Hematopoietic multipotent progenitor cell (in vitro differentiated cells): Measurements from ENCODE around the gene CD83. TPM values are rescaled to one million over a fixed set of nuclear protein-coding genes. Genes with fewer than 3 reads are reported as not detected.
A peak's percentile ranks its signal among the peaks of the same experiment; 100 is the strongest.

Experiments used
- DNase-seq, 3 donors: peaks; one replicate each; pipeline ENCODE4 v3.0.0-alpha.2; 2011 to 2015; ENCODE audit warnings: low read depth in 2 of 3, low spot score in 2 of 3
- total RNA-seq: library from RNA; depleted of rRNA; stranded (reverse); fragments of >200 nt; gene quantifications from one replicate; pipeline ENCODE4 v1.2.3, GENCODE V29; 2012

Gene CD83, protein sequence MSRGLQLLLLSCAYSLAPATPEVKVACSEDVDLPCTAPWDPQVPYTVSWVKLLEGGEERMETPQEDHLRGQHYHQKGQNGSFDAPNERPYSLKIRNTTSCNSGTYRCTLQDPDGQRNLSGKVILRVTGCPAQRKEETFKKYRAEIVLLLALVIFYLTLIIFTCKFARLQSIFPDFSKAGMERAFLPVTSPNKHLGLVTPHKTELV
- 5.9 TPM for total RNA-seq

DNA sequence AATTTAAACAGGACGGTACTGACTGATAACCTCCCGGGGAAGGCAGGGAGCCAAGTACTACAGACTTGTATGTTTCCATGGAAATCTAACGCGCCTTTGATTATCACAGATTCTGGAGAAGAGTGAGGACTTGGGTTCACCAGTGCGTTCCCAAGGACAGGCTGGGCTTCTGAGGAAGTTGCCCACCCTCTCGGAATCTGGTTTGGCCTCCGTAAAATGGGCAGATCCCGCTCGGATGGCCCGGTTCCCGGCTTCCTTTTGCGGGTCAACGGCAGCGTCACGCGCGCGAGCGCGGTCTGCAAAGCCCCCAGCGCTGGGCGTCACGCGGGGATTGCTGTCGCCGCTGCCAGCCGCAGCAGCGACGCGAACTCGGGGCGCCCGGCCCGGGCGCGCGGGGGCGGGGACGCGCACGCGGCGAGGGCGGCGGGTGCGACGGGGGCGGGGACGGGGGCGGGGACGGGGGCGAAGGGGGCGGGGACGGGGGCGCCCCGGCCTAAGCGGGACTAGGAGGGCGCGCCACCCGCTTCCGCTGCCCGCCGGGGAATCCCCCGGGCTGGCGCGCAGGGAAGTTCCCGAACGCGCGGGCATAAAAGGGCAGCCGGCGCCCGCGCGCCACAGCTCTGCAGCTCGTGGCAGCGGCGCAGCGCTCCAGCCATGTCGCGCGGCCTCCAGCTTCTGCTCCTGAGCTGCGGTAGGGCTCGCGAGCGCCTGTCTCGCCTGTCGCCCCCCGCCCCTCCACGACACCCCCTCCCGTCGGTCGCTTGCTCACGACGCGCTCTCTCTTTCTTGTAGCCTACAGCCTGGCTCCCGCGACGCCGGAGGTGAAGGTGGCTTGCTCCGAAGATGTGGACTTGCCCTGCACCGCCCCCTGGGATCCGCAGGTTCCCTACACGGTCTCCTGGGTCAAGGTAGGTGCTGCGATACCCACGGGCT lies at the start of gene CD83:
Gene CD83, plus strand, starts transcription at position 615 of the 933 bp plus-strand sequence. Its CDS starts 40 bp downstream, at position 655.
- peak; percentile 88 to 91 (median 89) for DNase-seq

DNA sequence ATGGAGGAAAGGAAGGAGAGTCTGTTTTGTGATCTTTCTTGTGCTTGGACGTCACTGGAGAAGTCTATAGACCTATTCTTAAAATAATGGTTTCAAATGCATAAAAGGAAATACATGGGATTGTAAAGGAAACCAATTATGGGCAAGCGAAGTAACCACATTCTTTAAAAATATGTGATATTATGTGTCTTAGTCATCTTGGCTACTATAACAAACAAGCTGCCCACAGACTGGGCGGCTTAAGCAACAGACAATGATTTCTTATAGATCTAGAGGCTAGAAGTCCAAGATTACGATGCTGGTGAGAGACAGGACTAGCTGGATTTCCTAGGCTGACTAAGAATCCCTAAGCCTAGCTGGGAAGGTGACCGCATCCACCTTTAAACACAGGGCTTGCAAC lies 49.4 kb upstream of the CD83 start:
- peak in 1 of 3 donors; percentile 45 for DNase-seq

DNA sequence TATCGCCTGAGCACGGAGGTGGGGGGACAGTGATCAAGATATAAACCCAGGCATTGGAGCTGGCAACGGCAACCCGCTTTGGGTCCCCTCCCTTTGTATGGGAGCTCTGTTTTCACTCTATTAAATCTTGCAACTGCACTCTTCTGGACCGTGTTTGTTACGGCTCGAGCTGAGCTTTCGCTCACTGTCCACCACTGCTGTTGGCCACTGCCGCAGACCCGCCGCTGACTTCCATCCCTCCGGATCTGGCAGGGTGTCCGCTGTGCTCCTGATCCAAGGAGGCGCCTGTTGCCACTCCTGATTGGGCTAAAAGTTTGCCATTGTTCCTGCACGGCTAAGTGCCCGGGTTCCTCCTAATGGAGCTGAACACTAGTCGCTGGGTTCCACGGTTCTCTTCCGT lies 48.9 kb upstream of the CD83 start:
- DNase-seq, result no peak

DNA sequence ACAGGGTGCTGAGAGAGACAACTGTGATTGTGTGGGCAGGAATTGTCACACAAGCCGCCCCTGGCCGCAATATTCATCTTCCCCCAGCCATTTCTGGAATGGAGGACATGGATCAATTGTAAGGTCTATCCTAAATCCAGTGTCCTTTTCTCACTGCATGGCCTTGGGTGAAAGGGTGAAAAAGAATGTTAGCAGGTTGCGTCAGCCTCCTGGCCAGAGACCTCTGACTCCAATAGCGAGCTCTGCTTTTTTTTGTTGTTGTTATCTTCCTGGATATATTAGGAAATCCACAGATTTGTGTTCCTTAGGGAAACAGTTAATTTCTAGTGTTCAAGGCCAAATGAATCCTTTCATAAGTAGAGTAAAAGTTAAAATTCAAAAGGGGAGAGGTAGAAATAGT lies 47.1 kb upstream of the CD83 start:
- DNase-seq, result no peak

DNA sequence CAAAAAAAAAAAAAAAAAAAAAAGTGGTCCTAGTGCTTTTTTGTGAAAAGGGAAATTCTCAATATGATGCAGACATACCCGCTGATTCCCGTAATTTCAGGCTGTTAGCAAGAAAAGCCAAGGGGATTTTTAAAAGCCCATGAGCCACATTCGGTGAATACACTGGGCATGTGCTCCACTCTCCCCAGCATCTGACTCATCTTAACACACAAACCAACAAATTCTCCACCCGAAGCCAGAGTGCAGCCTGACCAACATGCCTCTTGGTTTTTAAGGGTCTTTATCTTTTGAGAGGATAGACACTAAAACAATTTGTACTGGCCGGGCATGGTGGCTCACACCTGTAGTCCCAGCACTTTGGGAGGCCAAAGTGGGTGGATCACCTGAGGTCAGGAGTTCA lies 45.5 kb upstream of the CD83 start:
- DNase-seq, result no peak

DNA sequence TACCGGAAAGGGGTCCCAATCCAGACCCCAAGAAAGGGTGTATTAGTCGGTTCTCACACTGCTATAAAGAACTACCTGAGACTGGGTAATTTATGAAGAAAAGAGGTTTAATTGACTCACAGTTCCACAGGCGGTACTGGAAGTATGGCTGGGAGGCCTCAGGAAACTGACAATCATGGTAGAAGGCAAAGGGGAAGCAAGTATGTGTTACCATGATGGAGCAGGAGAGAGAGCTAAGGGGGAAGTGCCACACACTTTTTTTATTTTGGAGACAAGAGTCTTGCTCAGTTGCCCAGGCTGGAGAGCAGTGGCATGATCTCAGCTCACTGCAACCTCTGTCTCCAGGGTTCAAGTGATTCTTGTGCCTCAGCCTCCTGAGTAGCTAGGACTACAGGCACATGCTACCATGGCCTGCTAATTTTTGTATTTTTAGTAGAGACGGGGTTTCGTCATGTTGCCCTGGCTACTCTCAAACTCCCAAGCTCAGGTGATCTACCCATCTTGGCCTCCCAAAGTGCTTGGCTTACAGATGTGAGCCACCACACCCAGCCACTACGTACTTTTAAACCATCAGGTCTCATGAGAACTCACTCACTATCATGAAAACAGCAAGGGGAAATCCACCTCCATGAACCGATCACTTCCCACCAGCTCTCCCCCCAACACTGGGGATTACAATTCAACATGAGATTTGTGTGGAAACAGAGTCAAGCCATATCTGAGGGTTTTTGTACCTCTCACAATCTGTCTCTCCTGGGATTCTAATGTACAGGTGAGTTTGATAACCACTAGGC lies 43.8 kb upstream of the CD83 start:
- peak in 1 of 3 donors; percentile 27 for DNase-seq

DNA sequence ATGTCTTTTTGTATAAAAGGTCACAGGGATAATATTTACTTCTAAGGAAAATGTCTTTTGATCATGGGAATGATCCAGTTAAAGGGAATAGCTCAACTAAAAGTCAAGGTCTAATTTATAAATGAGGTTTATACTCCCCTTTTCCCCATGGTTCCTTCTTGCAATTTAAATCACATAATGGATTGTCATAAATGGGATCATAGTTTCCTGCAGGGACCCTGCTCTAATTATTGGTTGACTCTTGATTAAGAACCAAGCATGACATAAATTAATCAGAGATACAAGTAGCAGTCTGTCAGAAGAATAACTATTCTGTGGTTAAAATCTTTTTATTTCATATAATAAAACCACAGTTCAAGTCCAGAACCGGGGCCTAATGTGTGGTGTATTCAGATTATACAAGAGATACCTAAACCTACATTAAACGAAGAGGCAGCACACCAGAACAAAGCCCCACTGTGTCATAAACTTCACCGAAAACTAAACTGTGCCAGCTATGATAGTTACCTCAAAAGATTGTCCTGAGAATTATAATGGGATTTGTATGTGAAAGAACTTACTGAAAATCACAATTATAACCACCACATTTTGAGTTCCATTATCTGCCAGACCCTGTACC lies 43.0 kb upstream of the CD83 start:
- DNase-seq, result no peak

DNA sequence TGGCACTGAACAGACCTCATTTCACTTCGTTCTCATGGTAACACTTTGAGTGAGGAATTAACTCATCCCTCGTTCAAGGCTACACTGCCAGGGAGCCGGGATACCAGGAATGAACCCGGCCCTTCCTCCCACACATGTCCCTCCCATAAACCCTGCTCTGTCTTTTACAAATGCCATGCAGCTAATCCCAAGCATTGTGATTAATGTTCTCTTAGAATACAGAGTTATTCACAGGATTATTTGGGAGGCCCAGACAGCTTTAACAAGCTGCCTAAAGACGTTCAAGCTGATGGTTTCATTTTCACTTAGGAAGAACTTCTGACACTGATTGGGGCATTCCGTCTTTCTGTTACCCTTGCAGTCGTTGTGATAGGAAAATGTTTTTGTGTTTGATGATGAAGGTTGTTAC lies 42.5 kb upstream of the CD83 start:
- peak; percentile 17 to 65 (median 40) for DNase-seq

DNA sequence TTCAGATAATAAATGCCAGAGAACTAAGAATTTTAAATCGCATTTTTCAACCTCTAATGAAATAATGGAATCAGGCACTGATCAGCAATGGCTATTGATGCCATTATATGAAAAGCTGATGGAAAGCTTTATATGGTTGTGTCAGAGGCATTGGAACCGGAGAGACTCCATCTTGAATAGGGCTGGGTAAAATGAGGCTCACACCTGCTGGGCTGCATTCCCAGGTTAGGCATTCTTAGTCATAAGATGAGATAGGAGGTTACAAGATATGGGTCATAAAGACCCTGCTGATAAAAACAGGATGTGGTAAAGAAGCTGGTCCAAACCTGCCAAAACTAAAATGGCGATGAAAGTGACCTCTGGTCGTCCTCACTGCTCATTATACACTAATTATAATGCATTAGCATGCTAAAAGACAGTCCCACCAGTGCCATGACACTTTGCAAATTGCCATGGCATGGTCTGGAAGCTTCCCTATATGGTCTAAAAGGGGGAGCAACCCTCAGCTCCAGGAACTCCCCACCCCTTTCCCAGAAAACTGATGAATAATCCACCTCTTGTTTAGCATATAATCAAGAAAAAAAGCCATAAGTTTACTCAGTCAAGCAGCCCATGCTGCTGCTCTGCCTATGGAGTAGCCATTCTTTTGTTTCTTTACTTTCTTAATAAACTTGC lies 40.2 kb upstream of the CD83 start:
- DNase-seq, result no peak

DNA sequence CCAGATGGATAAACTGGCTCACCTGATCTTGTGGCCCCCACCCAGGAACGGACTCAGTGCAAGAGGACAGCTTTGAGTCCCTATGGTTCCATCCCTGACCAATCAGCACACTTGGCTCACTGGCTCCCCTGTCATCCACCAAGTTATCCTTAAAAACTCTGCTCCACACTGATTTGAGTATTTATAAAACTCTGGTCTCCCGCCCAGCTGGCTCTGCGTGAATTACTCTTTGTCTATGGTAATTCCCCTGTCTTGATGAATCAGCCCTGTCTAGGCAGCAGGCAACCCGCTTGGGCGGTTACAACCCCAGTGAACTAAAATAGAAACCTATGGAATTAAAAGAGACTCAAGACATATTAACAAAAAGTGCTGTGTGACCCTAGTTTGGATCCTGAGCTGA lies 38.1 kb upstream of the CD83 start:
- no peak for DNase-seq

DNA sequence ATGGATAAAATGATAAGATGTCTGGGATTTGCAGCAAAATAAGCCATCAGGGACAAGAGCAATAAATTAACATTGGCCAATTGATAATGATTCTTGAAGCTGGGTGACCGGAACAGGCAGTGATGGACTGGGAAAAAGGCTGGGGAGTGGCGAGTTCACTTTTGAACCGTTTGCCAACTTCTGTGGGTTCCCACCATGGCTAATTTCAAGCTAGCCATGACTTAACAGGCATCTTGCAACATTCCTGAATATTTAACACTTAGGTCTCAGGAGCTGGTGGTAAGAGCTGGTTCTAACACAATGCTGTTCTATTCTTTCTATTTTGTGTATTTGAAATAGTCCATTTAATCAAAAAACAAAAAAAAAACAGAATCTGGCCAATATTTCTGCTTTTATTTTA lies 37.6 kb upstream of the CD83 start:
- DNase-seq, result no peak

DNA sequence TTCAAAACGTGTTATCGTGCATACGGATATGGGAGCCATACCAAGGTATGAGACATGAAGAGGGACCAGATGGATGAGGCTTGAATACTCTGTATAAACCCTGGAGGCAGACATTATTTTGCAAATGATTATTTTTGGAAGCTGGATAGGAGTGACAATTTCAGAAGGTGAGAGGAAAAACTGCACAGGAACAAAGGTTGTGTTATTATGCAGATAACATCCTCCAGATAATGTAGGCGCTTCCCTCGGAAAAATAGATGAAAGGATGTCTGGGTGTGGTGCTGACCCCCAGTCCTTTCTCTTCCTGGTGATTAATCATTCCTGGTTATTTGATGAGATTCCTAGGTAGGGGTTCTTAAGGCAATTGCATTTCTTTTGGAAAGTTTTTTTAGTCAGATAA lies 36.4 kb upstream of the CD83 start:
- DNase-seq, result no peak

DNA sequence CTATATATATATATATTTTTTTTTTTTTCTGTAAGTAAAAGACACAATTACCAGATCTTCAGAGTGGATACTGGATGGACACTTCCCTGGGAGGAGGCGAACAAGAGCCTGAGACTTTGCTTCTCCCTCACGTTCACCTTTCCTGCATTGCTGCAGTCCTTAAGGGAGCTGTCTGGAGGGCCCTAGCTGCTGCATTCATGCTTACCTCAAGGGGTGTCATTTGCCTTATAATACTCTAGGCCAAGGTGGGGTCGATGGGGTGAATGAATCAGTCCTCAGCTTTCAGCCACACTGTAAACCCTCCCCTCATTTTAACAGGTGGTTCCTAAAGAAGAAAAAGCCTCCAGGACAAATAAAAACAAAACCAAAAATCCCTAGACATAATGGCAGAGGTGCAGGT lies 34.8 kb upstream of the CD83 start:
- DNase-seq, result no peak

DNA sequence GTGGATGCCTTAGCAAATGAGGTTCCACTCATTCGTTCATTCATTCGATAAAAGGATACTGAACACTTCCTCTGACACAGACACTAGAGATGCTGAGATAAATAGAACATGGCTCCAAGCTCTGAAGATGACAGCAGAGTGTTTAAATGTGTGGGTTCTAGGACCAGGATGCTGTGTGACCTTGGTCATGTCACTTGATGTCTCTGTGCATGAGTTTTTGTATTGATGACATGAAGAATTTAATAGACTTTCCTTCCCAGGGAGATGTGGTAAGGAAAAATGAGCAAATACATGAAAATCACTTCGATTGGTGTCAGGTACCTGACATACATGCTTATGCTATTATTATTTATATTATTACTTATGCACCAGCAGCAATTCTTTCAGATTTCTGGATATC lies 34.3 kb upstream of the CD83 start:
- DNase-seq, result no peak

DNA sequence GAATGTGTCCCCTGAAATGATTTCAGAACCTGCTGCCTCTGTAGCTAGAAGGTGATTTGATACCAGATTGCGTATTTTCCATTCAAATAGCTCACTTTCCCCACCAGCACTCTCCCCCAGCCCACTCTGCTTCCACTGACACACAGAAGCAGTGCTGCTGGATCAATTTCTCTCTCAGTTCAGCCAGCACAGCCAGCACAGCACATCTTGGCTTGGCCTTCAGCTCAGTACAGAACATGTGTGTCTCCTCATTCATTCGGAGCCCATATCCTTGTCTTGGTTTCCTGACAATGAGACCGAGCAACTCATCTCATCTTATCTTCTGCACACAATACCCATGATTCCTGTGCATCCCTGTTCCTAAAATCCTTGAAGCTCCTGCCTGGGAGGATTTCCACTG lies 33.8 kb upstream of the CD83 start:
- no peak for DNase-seq

DNA sequence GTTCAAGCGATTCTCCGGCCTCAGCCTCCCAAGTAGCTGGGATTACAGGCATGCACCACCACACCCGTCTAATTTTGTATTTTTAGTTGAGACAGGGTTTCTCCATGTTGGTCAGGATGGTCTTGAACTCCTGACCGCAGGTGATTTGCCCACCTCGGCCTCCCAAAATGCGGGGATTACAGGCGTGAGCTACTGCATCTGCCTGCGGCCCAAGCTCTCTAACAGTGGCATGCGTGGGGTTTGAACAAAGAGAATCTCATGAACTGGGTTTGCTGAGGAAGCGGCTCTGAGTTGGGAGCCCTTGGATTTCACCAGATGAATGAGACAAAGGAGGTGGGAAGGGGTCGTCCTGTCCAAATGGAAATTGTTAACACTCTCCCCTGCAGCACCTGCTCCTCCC lies 33.2 kb upstream of the CD83 start:
- no peak for DNase-seq

DNA sequence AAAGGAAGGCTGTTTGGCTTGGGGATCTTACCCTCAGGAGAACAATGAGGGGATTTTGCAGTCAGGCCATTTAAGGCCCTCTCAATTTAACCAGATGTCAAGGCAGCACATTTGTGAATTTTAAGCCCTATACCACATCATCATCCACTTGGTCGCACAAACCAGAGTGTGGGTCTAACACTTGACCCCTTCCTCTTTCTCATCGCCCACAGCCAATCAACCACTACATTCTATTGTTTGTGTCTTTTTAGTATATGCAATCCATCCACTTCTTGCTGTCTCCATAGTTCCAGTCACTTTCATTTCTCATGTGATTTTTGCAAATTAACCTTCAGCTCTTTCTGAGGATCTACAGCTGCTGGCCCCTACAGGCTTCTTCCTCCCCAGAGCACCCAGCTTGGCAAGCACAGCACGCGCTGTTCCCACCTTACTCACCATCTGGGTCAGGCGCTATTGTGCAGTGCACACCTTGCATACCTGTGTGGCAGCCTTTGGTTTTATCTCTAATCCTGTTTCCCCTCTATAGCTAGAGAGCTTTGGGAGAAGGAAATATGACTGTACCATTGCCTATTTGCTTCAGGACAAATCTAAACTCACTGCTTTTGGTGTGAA lies 32.3 kb upstream of the CD83 start:
- no peak for DNase-seq

DNA sequence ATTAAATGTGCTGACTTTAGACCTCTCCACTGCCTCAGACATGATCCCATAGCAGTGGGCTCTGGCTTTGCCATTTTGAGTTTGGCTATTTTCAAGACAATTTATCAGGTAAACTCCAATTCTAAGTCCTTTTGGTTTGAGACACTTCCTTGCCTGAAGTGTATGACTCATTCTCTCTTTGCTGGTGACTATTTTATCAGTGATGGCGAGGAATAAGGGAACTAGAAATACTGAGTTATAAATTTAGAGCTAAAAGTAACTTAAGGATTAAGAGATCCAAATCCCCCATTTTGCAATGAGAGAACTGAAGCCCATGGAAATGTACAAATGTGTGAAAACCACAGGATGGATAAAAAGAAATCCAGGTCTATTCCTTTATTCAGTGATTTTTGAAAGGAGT lies 30.9 kb upstream of the CD83 start:
- peak in 1 of 3 donors; percentile 37 for DNase-seq

DNA sequence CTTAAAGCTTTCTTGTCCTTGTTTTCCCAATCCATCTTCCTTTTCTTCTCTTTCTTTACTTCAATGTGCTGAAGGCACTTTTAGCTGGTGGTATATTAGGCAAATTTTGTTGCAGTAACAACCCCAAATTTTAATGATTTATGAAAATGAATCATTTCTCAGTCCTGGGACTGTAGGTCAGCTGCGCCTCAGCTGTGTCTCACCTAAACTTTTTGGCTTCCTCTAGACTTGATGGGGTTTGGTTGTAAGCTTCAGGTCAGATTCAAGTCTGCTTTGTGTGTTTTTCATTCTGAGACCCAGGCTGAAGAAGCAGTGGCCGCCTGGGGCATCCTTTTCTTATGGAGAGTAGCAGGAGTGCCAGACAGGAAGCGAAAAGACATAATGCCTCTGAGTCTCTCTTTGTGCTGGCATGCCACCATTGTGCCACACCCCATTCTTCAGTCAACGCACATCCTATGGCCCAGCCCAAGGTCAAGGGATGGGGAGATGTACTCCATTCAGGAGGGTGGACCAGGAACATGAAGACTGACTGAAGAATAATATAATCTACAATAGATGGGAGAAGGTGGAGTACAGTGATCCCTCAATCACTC lies 28.9 kb upstream of the CD83 start:
- DNase-seq, result no peak

DNA sequence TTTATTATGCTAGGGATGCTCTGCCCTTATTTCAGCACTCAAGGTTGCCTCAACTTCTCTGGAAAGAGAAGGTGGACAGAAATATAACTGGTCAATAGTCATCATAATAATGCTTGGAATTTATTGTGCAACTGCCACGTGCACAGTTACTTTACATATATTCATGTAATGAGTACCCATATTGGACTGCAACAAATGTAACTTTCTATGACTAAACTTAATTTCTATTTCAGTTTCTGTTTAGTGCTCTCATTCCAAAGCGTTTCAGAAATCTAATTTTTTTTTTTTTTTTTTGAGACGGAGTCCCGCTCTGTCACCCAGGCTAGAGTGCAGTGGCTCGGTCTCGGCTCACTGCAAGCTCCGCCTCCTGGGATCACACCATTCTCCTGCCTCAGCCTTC lies 28.3 kb upstream of the CD83 start:
- DNase-seq, result no peak
